Thoracic aorta (tissue), 2 donors: Measurements from ENCODE around the gene SMAD9. TPM values are rescaled to one million over a fixed set of nuclear protein-coding genes. Genes with fewer than 3 reads are reported as not detected.

ENCODE experiments used
- ATAC-seq: fragments of 150-250 bp; one replicate; pipeline ENCODE4 v1.8.0; 2017; ENCODE audit warnings: low read depth; ENCODE audit not compliant: insufficient number of reproducible peaks, low FRiP score
- DNase-seq: peaks from one replicate; pipeline ENCODE4 v3.0.0-alpha.2; 2020; ENCODE audit warnings: low spot score
- H3K27ac ChIP-seq, 2 donors: fragments of 200-600 bp; sonication (generic); 1 replicate in 1 of 2; 2 replicates in 1 of 2; pipeline ENCODE4 v1.5.1; 2016; ENCODE audit warnings: mild to moderate bottlenecking in 2 of 2, moderate library complexity in 2 of 2
- H3K27me3 ChIP-seq: fragments of 200-600 bp; sonication (generic); replicated peaks from 2 replicates; pipeline ENCODE4 v1.6.0; 2016; ENCODE audit warnings: mild to moderate bottlenecking; ENCODE audit not compliant: insufficient read depth
- H3K36me3 ChIP-seq: fragments of 200-600 bp; sonication (generic); one replicate; pipeline ENCODE4 v1.5.1; 2016
- H3K4me1 ChIP-seq, 2 donors: fragments of 200-600 bp; sonication (generic); 1 replicate in 1 of 2; 2 replicates in 1 of 2; pipeline versions ENCODE4 v1.5.1 to v1.6.0; 2016; ENCODE audit warnings: low read depth in 2 of 2, mild to moderate bottlenecking in 1 of 2; ENCODE audit not compliant: control insufficient read depth in 1 of 2
- H3K4me3 ChIP-seq: fragments of 200-600 bp; sonication (generic); 2 replicates; pipeline ENCODE4 v1.5.1; 2016; ENCODE audit warnings: mild to moderate bottlenecking
- H3K9me3 ChIP-seq: fragments of 200-600 bp; sonication (generic); 2 replicates; pipeline ENCODE4 v1.5.1; 2016
- CTCF ChIP-seq: fragments of 200-600 bp; sonication (generic); IDR thresholded peaks from one replicate; pipeline ENCODE4 v1.5.1; 2019; ENCODE audit warnings: antibody characterized with exemption
- total RNA-seq, 2 donors: library from RNA; depleted of rRNA; stranded (reverse); fragments of >200 nt; gene quantifications; one replicate each; pipeline versions ENCODE4 v1.1.0 to v1.2.3, GENCODE V29; 2016

Gene SMAD9
- total RNA-seq, 2 donors from 2014 or later: 34.9 to 36.6 TPM

DNA sequence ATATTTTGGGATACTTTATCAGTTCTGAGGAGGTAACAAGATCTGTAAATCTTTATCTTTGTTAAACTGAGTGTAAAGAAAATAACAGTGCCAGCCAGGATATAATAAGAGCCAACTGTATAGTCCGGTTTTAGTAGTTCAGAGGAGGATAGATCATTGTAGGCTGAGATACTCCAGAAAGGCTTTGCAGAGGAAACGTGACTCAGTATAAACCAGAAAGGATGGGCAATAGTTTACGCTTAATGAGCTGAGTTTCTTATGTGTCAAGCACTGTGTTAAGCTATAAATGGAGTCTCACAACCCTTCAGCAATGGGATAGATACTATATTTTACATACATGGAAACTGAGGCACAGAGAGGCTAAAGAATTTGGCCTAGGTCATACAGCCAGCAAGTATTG is 97.3 kb downstream of the SMAD9 start:
- no peaks in the 10 kb centered on the region for H3K9me3 ChIP-seq
- no peaks in the 10 kb centered on the region for H3K36me3 ChIP-seq
- DNase-seq (no peak), ATAC-seq (no peak)
- no peak overlapping the region for H3K27ac ChIP-seq
- no peak for TF ChIP-seq CTCF
- H3K4me3 ChIP-seq: no peak overlapping the region
- no peaks in the 10 kb centered on the region for H3K27me3 ChIP-seq
- peaks cover 9 to 35% of the 10 kb centered on the region in 2 donors for H3K4me1 ChIP-seq

GRCh38 chr13:36820222-36820621 is 99.8 kb downstream of the SMAD9 start:
- Histone ChIP-seq H3K27me3 (no peaks in the 10 kb centered on the region), H3K4me3 (peak overlapping the region; percentile 74), H3K9me3 (no peaks in the 10 kb centered on the region), H3K36me3 (no peaks in the 10 kb centered on the region), H3K4me1 (peaks cover 9 to 35% of the 10 kb centered on the region in 2 donors), H3K27ac (peak overlapping the region in 1 of 2 donors; percentile 38)
- DNase-seq (no peak), ATAC-seq (no peak)
- TF ChIP-seq CTCF: no peak

DNA sequence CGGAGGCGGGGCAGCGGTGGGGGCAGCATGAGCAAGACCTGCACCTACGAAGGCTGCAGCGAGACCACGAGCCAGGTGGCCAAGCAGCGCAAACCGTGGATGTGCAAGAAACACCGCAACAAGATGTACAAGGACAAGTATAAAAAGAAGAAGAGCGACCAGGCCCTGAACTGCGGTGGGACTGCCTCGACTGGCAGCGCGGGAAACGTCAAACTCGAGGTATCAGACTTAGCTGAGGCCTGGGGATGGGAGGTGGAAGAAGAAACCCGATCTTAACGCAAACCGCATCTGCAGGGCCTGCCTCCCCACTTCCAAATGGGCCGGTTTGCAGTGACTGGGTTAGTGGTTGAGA is 100.3 kb downstream of the SMAD9 start:
- Histone ChIP-seq H3K27ac (peak overlapping the region in 1 of 2 donors; percentile 38), H3K4me1 (peaks cover 9 to 35% of the 10 kb centered on the region in 2 donors), H3K4me3 (peak overlapping the region; percentile 74), H3K9me3 (no peaks in the 10 kb centered on the region), H3K36me3 (no peaks in the 10 kb centered on the region), H3K27me3 (no peaks in the 10 kb centered on the region)
- no peak for DNase-seq
- peak; percentile 1 for ATAC-seq
- no peak for TF ChIP-seq CTCF

DNA sequence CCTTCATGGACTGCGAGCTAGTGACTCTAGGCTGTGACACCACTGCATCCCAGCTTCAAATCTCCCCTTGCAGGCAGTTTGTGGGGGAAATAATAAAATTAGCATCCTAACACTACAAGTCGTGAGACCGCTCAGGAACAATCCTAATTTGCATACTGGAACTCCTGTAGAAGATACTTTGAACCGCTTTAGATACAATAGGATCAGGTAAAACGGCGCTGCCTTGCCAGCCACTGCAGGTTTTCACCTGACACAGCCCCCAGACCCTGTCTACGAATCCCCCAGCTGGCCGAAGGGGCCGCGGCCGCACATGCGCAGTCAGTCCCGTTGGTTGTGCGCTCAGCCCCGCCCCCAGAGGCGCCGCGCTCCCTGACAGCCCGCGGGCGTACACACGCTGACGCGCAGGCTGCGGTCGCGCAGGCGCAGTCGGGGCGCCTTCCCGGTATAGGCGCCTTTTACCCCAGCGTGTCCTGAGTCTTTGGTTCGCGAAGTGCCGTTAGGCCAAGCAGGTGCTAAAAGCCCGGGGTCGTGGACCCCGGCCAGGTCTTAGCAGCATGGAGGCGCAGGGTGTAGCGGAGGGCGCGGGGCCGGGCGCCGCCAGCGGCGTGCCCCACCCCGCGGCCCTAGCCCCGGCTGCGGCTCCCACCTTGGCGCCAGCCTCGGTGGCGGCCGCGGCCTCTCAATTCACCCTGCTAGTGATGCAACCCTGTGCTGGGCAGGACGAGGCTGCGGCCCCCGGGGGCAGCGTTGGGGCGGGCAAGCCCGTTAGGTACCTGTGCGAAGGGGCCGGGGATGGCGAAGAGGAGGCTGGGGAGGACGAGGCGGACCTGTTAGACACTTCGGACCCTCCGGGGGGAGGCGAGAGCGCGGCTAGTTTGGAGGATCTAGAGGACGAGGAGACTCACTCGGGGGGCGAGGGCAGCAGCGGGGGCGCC is 101.0 kb downstream of the SMAD9 start, which contains the start of gene RFXAP:
Gene RFXAP (plus strand): TSS at position 419 of the 935 bp plus-strand sequence. CDS start 136 bp downstream, at position 555.
- peak within 1 kb of the TSS; percentile 31 to 38 for H3K27ac ChIP-seq
- H3K36me3 ChIP-seq: no peaks in the 10 kb centered on the region
- peak; percentile 41 for DNase-seq
- H3K27me3 ChIP-seq: no peaks in the 10 kb centered on the region
- H3K4me1 ChIP-seq: peaks cover 9 to 35% of the 10 kb centered on the region in 2 donors
- H3K4me3 ChIP-seq: peak within 1 kb of the TSS; percentile 74
- H3K9me3 ChIP-seq: no peaks in the 10 kb centered on the region
- TF ChIP-seq CTCF: peak; percentile 24
- peak; percentile 62 for ATAC-seq

GRCh38 chr13:36817996-36818803 is 101.8 kb downstream of the SMAD9 start:
- no peaks in the 10 kb centered on the region for H3K9me3 ChIP-seq
- H3K36me3 ChIP-seq: no peaks in the 10 kb centered on the region
- no peak for TF ChIP-seq CTCF
- no peak for DNase-seq
- ATAC-seq: no peak
- H3K27ac ChIP-seq: peak overlapping the region in 1 of 2 donors; percentile 38
- H3K27me3 ChIP-seq: no peaks in the 10 kb centered on the region
- H3K4me1 ChIP-seq: peaks cover 9 to 35% of the 10 kb centered on the region in 2 donors
- H3K4me3 ChIP-seq: peak overlapping the region; percentile 74
